ENCODE results near the gene SEPTIN7.

SEPTIN7 gene

GRCh38 chr7:35781200-35781701 lies 19.6 kb upstream of the SEPTIN7 start:
- no peak for TF ChIP-seq CTCF (IDR thresholded peaks at IDR 0.05; ENCODE audit: insufficient read depth, low read length, poor library complexity, severe bottlenecking)
- no peaks in the 10 kb centered on the region for H3K27me3 ChIP-seq (replicated peaks; ENCODE audit: control insufficient read depth, insufficient read depth, low read length)
- no peak for DNase-seq (ENCODE audit: extremely low read depth, insufficient read length)
- no peaks in the 10 kb centered on the region for H3K36me3 ChIP-seq (ENCODE audit: control insufficient read depth, insufficient read depth, low read length)
- H3K4me3 ChIP-seq (replicated peaks; ENCODE audit: low read depth, low read length) = no peak overlapping the region

- Histone ChIP-seq H3K36me3 (ENCODE audit: control insufficient read depth, insufficient read depth, low read length) (no peaks in the 10 kb centered on the region), H3K4me3 (replicated peaks; ENCODE audit: low read depth, low read length) (no peak overlapping the region), H3K27me3 (replicated peaks; ENCODE audit: control insufficient read depth, insufficient read depth, low read length) (no peaks in the 10 kb centered on the region)
- DNase-seq (ENCODE audit: extremely low read depth, insufficient read length) = no peak
- TF ChIP-seq CTCF (IDR thresholded peaks at IDR 0.05; ENCODE audit: insufficient read depth, low read length, poor library complexity, severe bottlenecking) = no peak
Measured at GRCh38 chr7:35781767-35782515, 18.9 kb upstream of the SEPTIN7 start.

GRCh38 chr7:35784332-35784731 lies 16.5 kb upstream of the SEPTIN7 start:
- no peak overlapping the region for H3K4me3 ChIP-seq (replicated peaks; ENCODE audit: low read depth, low read length)
- DNase-seq (ENCODE audit: extremely low read depth, insufficient read length) = no peak
- no peaks in the 10 kb centered on the region for H3K36me3 ChIP-seq (ENCODE audit: control insufficient read depth, insufficient read depth, low read length)
- no peaks in the 10 kb centered on the region for H3K27me3 ChIP-seq (replicated peaks; ENCODE audit: control insufficient read depth, insufficient read depth, low read length)
- no peak for TF ChIP-seq CTCF (IDR thresholded peaks at IDR 0.05; ENCODE audit: insufficient read depth, low read length, poor library complexity, severe bottlenecking)

- no peak for DNase-seq (ENCODE audit: extremely low read depth, insufficient read length)
- Histone ChIP-seq H3K27me3 (replicated peaks; ENCODE audit: control insufficient read depth, insufficient read depth, low read length) (no peaks in the 10 kb centered on the region), H3K36me3 (ENCODE audit: control insufficient read depth, insufficient read depth, low read length) (no peaks in the 10 kb centered on the region), H3K4me3 (replicated peaks; ENCODE audit: low read depth, low read length) (no peak overlapping the region)
- TF ChIP-seq CTCF (IDR thresholded peaks at IDR 0.05; ENCODE audit: insufficient read depth, low read length, poor library complexity, severe bottlenecking) = no peak
Measured at GRCh38 chr7:35785250-35785649, 15.6 kb upstream of the SEPTIN7 start.

- Histone ChIP-seq H3K36me3 (ENCODE audit: control insufficient read depth, insufficient read depth, low read length) (no peaks in the 10 kb centered on the region), H3K27me3 (replicated peaks; ENCODE audit: control insufficient read depth, insufficient read depth, low read length) (no peaks in the 10 kb centered on the region)
Measured at GRCh38 chr7:35787925-35788324, 12.9 kb upstream of the SEPTIN7 start.

More at GRCh38 chr7:35787925-35788324, 12.9 kb upstream of the SEPTIN7 start:
- DNase-seq (ENCODE audit: extremely low read depth, insufficient read length) = no peak
- no peak for TF ChIP-seq CTCF (IDR thresholded peaks at IDR 0.05; ENCODE audit: insufficient read depth, low read length, poor library complexity, severe bottlenecking)
- no peak overlapping the region for H3K4me3 ChIP-seq (replicated peaks; ENCODE audit: low read depth, low read length)

All from GM06990 (cell line).